Cardiac muscle cell (in vitro differentiated cells and primary cell): Measurements from ENCODE around the gene VSTM2B. TPM values are rescaled to one million over a fixed set of nuclear protein-coding genes. Genes with fewer than 3 reads are reported as not detected.

Experiments
- DNase-seq, 2 donors: peaks; one replicate each; pipeline versions ENCODE4 v3.0.0 to v3.0.0-alpha.2; 2010 to 2017; ENCODE audit warnings: low read depth in 1 of 2, low spot score in 1 of 2
- H3K27ac ChIP-seq: fragments of 200-600 bp; sonication (generic); 2 replicates; pipeline ENCODE4 v1.5.1; 2016
- H3K27me3 ChIP-seq: fragments of 200-600 bp; sonication (generic); 2 replicates; pipeline ENCODE4 v1.6.0; 2016; ENCODE audit warnings: control low read depth
- H3K36me3 ChIP-seq: fragments of 200-600 bp; sonication (generic); 2 replicates; pipeline ENCODE4 v1.5.1; 2016; ENCODE audit warnings: control low read depth
- H3K4me1 ChIP-seq: fragments of 200-600 bp; sonication (generic); 2 replicates; pipeline ENCODE4 v1.8.1; 2017; ENCODE audit warnings: low read depth, mild to moderate bottlenecking, mixed run types
- H3K4me3 ChIP-seq: fragments of 200-600 bp; sonication (generic); 2 replicates; pipeline ENCODE4 v1.5.1; 2016; ENCODE audit warnings: mild to moderate bottlenecking
- H3K9me3 ChIP-seq: fragments of 200-600 bp; sonication (generic); 2 replicates; pipeline ENCODE4 v1.5.1; 2017; ENCODE audit warnings: low read depth, mild to moderate bottlenecking, control low read depth
- polyA plus RNA-seq: library from polyadenylated mRNA; unstranded; fragments of >200 nt; fragmentation: Nextera tagmentation; extraction: Ambion mirVana; gene quantifications from 2 replicates; pipeline ENCODE4 v1.2.1, GENCODE V29; 2016
- total RNA-seq: library from RNA; depleted of rRNA; stranded (reverse); fragments of >200 nt; gene quantifications from 2 replicates; pipeline ENCODE4 v1.2.3, GENCODE V29; 2016
- TF ChIP-seq, protein P1 (sequence below): IDR thresholded peaks from 2 replicates; pipeline ENCODE4 v1.5.1; 2012; ENCODE audit warnings: low read depth, mild to moderate bottlenecking, low read length

The VSTM2B gene
- total and polyA plus RNA-seq, 2 experiments from 2014 or later = 0.39 TPM; not detected in 1

DNA sequence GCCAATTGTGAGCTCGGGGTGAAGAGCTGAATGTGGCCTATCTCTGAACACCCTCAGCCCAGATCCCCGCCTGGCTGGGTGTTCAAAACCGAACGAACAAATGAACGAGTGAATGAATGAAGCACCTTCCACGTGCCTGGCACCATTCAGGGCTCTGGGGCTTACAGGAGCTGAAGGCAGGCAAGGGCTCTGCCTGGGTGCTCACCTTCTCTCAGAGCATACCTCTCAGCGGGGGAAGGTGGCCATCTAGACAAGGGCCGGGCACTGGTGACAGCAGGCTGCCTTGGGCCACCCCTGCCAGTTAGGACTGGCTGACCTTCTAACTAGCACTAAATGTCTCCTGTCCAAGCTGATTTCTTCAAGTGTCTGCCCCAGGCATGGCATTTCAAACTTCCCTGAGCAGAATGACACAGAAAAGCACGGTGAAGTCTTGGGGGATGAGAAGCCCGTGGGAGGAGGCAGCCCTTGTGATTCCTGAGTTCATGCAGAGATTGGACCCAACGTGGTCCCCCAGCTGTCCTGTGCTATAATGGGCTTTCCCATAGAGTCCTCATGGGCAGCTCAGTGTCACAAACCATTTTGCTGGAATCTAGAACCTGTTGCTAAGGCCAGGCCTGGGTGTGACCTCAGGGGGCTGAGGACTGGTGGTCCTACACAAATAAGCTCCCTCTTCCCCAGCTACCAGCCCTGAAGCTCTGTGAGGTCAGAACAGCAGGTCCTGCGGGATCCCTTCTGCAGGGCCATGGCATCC, 27.9 kb upstream of the VSTM2B start:
- TF ChIP-seq, protein P1, sequence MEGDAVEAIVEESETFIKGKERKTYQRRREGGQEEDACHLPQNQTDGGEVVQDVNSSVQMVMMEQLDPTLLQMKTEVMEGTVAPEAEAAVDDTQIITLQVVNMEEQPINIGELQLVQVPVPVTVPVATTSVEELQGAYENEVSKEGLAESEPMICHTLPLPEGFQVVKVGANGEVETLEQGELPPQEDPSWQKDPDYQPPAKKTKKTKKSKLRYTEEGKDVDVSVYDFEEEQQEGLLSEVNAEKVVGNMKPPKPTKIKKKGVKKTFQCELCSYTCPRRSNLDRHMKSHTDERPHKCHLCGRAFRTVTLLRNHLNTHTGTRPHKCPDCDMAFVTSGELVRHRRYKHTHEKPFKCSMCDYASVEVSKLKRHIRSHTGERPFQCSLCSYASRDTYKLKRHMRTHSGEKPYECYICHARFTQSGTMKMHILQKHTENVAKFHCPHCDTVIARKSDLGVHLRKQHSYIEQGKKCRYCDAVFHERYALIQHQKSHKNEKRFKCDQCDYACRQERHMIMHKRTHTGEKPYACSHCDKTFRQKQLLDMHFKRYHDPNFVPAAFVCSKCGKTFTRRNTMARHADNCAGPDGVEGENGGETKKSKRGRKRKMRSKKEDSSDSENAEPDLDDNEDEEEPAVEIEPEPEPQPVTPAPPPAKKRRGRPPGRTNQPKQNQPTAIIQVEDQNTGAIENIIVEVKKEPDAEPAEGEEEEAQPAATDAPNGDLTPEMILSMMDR = no peak
- no peak for DNase-seq
- no peak overlapping the region for H3K27ac ChIP-seq
- no peaks in the 10 kb centered on the region for H3K9me3 ChIP-seq
- H3K36me3 ChIP-seq = no peaks in the 10 kb centered on the region
- H3K4me3 ChIP-seq = no peak overlapping the region
- H3K4me1 ChIP-seq = no peaks in the 10 kb centered on the region
- peaks cover 1% of the 10 kb centered on the region for H3K27me3 ChIP-seq

DNA sequence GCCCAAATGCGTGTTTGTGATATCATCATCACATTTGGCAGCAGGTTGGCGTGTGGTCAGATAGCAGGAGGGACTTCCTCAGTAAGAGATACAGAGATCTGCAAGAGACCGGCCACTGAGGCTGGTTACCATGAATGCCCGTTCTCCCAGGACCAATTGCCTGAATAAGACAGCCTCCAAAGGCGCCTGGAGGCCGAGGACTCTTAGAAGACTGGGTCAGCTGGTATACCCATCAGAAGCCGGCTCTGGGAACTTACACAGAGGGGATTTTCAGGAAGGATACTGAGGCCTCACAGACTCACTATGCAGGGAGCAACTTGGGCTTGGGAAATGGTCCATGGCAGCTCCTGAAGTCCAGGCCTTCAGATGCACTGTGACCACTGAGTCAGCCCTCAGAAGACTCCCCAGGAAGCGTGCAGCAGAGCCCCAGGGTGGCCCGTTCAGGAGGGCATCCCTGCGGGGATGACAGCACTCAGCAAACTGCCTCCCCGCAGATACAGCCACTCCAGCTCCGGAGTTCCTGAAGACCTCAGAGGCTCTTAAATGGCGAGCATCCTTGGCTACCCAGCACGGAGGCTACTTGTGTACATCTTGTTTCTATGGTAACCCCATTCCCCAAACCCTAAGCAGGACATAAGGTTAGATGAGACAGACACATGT, 26.4 kb upstream of the VSTM2B start:
- no peaks in the 10 kb centered on the region for H3K36me3 ChIP-seq
- no peak overlapping the region for H3K27ac ChIP-seq
- DNase-seq = no peak
- no peaks in the 10 kb centered on the region for H3K27me3 ChIP-seq
- H3K9me3 ChIP-seq = no peaks in the 10 kb centered on the region
- H3K4me3 ChIP-seq = no peak overlapping the region
- TF ChIP-seq, protein P1 = no peak
- H3K4me1 ChIP-seq = no peaks in the 10 kb centered on the region

DNA sequence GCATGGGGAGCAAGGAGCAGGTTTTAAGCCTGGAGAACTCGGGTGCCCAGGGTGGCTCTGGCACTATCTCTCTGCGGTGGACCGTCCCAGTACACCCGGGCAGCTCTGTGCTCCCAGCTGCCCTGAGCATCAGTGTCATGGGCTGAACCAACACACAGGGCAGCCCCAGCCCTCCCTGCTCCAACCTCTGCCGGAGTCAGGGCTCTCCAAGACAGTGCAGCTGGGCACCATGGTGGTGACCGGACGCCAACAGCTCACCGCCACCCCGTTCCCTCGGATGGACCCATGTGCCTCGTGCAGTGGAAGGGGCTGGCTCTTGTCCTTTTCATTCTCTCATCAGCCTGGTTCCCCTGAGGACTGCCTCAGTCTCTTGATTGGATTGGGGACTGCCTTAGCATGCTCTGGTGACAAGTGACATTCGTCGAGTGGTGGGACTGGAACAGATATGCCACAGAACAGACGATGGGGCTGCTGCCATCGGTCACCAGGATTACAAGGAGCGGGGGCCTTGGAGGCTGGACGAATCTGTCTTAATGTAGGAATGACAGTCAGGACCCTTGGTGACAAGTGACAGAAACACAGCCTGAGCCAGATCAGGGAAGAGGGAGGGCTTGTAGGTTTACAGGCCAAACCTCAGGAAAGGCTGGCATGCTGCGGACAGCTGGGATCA, 25.7 kb upstream of the VSTM2B start:
- Histone ChIP-seq H3K27ac (no peak overlapping the region), H3K9me3 (no peaks in the 10 kb centered on the region), H3K4me1 (no peaks in the 10 kb centered on the region), H3K27me3 (no peaks in the 10 kb centered on the region), H3K4me3 (no peak overlapping the region), H3K36me3 (no peaks in the 10 kb centered on the region)
- DNase-seq = no peak
- TF ChIP-seq, protein P1 = no peak

DNA sequence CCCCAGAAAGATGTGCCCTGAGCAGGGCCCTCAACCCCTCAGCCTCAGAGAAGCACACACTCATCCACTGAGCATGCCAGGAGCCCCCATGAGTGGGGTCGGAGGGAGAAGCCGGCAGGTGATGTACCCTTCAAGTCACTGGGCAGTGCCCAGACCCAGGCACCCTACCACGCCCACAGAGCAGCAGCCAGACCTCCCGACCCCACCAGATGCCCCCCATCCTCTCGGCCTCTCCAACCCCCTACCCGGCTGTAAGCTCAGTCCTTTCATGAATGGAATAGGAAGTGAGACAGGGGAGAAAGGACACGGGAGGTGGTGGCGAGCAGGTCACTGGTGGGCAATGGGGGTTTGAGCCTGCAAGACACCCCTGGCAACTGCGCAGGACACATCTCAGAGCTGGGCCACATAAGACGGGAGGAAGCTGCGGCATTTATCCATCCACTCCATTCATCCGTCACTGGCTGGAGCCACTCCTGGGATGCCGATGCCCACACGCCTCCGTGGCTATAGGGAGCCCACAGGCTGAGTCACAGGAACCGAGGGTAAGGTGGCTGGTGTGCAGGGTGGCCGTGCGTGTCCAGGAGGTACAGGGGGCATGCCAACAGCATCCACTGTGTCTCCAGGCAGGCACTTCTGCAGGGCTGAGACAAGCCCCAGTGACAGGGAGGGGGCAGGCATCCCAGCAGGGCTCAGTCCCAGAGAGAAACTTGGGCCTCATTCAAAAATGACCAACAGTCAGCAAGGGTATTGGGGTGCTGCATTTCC, 23.8 kb upstream of the VSTM2B start:
- H3K36me3 ChIP-seq = no peaks in the 10 kb centered on the region

DNA sequence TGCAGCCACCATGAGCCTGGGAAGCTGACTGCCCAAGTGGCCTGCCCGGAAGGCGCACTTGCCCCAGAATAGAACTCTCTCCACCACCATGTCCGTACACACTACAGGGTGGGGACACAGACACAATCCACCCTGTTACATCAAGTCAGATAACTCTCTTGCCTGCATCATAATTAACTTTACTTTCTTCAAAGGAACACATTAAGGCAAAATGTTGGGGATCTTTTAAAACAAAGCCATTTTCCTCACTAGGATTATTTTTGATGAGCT, 23.3 kb upstream of the VSTM2B start:
- Histone ChIP-seq H3K4me1 (no peaks in the 10 kb centered on the region), H3K36me3 (no peaks in the 10 kb centered on the region), H3K27me3 (no peaks in the 10 kb centered on the region), H3K9me3 (no peaks in the 10 kb centered on the region), H3K4me3 (no peak overlapping the region), H3K27ac (no peak overlapping the region)
- TF ChIP-seq, protein P1 = no peak
- no peak for DNase-seq

More for the DNA sequence above, 23.8 kb upstream of the VSTM2B start:
- TF ChIP-seq, protein P1 = no peak
- Histone ChIP-seq H3K27ac (no peak overlapping the region), H3K4me3 (no peak overlapping the region), H3K4me1 (no peaks in the 10 kb centered on the region), H3K9me3 (no peaks in the 10 kb centered on the region), H3K27me3 (no peaks in the 10 kb centered on the region)
- DNase-seq = no peak
